Activated CD8-positive, alpha-beta T cell treated with anti-CD3 and anti-CD28 coated beads, Interleukin-2, amount 10 ng/mL, durations not matched to agents 7 days and 5 days (primary cell): ENCODE results near the gene BRD4. TPM values are rescaled to one million over a fixed set of nuclear protein-coding genes. Genes with fewer than 3 reads are reported as not detected.

Experiments
- ATAC-seq: fragments of 150-1000 bp; cut with Tn5 transposase; one replicate; pipeline ENCODE4 v1.10.0; 2021; ENCODE audit warnings: moderate library complexity
- CTCF ChIA-PET: fragments of 350-600 bp; sonication (Branson Sonifier 250); formaldehyde crosslinking; loops from one replicate; lab custom pipeline; 2021; ENCODE audit warnings: antibody characterized with exemption; lab: Charles Lee
- POLR2A ChIA-PET: fragments of 350-600 bp; sonication (Branson Sonifier 250); formaldehyde crosslinking; loops from one replicate; lab custom pipeline; 2021; ENCODE audit warnings: antibody characterized with exemption; lab: Charles Lee
- DNase-seq: peaks from one replicate; pipeline ENCODE4 v3.0.0-alpha.2; 2020
- H3K27ac Mint-ChIP-seq: one replicate; pipeline ENCODE4 v1.8.0; 2021; ENCODE audit warnings: mild to moderate bottlenecking, mixed read lengths
- H3K27me3 Mint-ChIP-seq: one replicate; pipeline ENCODE4 v1.8.0; 2021; ENCODE audit warnings: low read depth, mixed read lengths
- H3K36me3 Mint-ChIP-seq: one replicate; pipeline ENCODE4 v1.8.0; 2021; ENCODE audit warnings: low read depth, mixed read lengths
- H3K4me1 Mint-ChIP-seq: one replicate; pipeline ENCODE4 v1.8.0; 2021; ENCODE audit warnings: low read depth, mixed read lengths
- H3K4me3 Mint-ChIP-seq: one replicate; pipeline ENCODE4 v1.8.0; 2021; ENCODE audit warnings: mild to moderate bottlenecking, mixed read lengths
- H3K9me3 Mint-ChIP-seq: one replicate; pipeline ENCODE4 v1.8.0; 2022; ENCODE audit warnings: mixed read lengths; ENCODE audit not compliant: insufficient read depth
- total RNA-seq, 2 experiments: library from RNA; stranded (reverse); gene quantifications; one replicate each; pipeline ENCODE4 v1.2.3, GENCODE V29; 2021

The BRD4 gene
- total RNA-seq, 2 experiments from 2014 or later, result 102 to 108 TPM

GRCh38 chr19:15305582-15306334 lies 26.6 kb downstream of the BRD4 start:
- Mint-ChIP-seq H3K36me3 (peaks cover 5% of the 10 kb centered on the region), H3K27me3 (no peaks in the 10 kb centered on the region), H3K9me3 (no peaks in the 10 kb centered on the region), H3K4me3 (no peak overlapping the region), H3K4me1 (peaks cover 62% of the 10 kb centered on the region), H3K27ac (no peak overlapping the region)
- CTCF ChIA-PET, result interaction anchor here (0.9 to 1.5 kb wide), 3 partner anchors 8 to 19 kb away, joined by 3 to 7 read pairs (median 3); no protein-coding TSS in a partner anchor
- DNase-seq (no peak), ATAC-seq (no peak)
- POLR2A ChIA-PET, result interaction anchor here (0.8 kb wide), 1 partner anchor 11 kb away, joined by 3 read pairs; no protein-coding TSS in a partner anchor

- POLR2A ChIA-PET, result interaction anchor here (1.2 kb wide), 1 partner anchor 13 kb away, joined by 4 read pairs; no protein-coding TSS in a partner anchor
- no peaks in the 10 kb centered on the region for H3K27me3 Mint-ChIP-seq
- ATAC-seq (no peak), DNase-seq (no peak)
- no peaks in the 10 kb centered on the region for H3K9me3 Mint-ChIP-seq
- peaks cover 4% of the 10 kb centered on the region for H3K36me3 Mint-ChIP-seq
- H3K27ac Mint-ChIP-seq, result peak overlapping the region; percentile 6
- peaks cover 63% of the 10 kb centered on the region for H3K4me1 Mint-ChIP-seq
- H3K4me3 Mint-ChIP-seq, result no peak overlapping the region
- CTCF ChIA-PET, result interaction anchor here (1.4 to 2.4 kb wide), 2 partner anchors 17 to 20 kb away, joined by 4 to 5 read pairs; no protein-coding TSS in a partner anchor
These were observed 28.1 kb downstream of the BRD4 start for GRCh38 chr19:15304140-15304705.

DNA sequence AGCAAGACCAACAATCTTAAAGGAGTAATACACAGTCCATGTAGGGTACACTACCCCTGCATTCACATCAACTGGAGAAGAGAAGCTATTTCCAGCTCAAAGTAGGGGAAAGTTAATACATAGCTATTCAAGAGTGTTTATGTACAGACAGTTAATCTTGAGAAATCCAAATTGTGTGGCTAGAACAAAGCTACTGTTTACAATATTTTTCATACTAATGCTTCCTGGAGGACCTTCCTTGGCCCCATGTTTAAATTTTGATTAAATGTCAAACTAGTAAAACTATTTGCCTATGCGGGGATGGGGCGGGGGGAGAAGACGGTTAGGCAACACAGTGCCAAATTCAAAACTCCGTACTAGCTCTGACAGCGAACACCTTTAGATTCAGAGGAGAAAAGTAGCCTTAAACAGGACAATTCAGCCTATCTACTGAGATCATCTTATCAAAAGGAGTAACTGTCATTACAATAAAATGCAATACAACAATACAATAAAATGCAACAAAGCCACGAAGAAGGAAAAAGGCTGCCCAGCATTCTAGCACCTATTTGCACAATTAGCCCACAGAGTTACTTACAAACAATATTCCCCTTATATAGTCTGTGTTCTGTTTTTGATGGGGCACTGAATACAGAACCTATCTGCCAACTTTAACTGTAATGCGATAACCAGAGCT lies 29.1 kb downstream of the BRD4 start:
- DNase-seq (no peak), ATAC-seq (no peak)
- no peaks in the 10 kb centered on the region for H3K27me3 Mint-ChIP-seq
- peaks cover 4% of the 10 kb centered on the region for H3K36me3 Mint-ChIP-seq
- peaks cover 72% of the 10 kb centered on the region for H3K4me1 Mint-ChIP-seq
- H3K27ac Mint-ChIP-seq, result peak overlapping the region; percentile 3
- no peak overlapping the region for H3K4me3 Mint-ChIP-seq
- CTCF ChIA-PET, result interaction anchor here (1.4 to 2.4 kb wide), 2 partner anchors 16 to 21 kb away, joined by 4 to 5 read pairs; no protein-coding TSS in a partner anchor
- POLR2A ChIA-PET, result interaction anchor here (0.6 kb wide), 1 partner anchor 223 kb away, joined by 3 read pairs; no protein-coding TSS in a partner anchor
- H3K9me3 Mint-ChIP-seq, result no peaks in the 10 kb centered on the region

- Mint-ChIP-seq H3K27ac (peak overlapping the region; percentile 73), H3K4me1 (peaks cover 72% of the 10 kb centered on the region), H3K9me3 (no peaks in the 10 kb centered on the region), H3K27me3 (no peaks in the 10 kb centered on the region), H3K4me3 (no peak overlapping the region), H3K36me3 (peaks cover 10% of the 10 kb centered on the region)
- DNase-seq (no peak), ATAC-seq (no peak)
- CTCF ChIA-PET, result no interaction called here
- POLR2A ChIA-PET, result no interaction called here
These were observed 31.7 kb downstream of the BRD4 start for GRCh38 chr19:15300533-15301197.

DNA sequence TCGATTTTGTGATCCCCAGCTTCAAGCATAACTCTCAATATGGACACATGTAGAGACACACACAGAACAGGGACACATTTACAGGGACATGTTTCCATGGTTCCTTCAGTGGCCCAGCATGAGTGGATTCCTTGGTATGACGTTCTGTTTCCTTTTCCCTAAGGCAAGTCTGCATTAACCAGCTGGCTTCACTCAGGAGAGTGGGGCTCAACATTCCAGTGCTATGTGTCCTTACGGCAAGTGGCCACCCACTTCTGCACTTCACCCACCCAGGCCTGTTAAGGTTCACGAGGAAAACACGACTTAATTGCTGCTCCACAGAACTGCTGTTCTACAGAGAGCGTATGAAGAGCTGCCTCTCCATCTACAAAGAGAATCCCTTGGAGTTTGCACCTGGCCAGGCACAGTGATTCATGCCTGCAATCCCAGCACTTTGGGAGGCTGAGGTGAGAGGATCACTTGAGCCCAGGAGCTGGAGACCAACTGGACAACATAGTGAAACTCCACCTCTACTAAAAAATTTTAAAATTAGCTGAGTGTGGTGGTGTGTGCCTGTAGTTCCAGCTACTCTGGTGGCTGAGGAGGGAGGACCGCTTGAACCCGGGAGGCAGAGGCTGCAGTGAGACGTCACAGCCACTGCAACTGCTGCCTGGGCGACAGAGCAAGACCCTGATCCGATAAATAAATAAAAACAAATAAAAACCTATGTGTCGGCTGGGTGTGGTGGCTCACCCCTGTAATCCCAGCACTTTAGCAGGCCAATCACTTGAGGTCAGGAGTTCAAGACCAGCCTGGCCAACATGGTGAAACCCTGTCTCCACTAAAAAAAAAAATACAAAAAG lies 32.5 kb downstream of the BRD4 start:
- Mint-ChIP-seq H3K36me3 (peaks cover 16% of the 10 kb centered on the region), H3K27me3 (no peaks in the 10 kb centered on the region), H3K9me3 (no peaks in the 10 kb centered on the region), H3K4me3 (no peak overlapping the region), H3K27ac (peak overlapping the region; percentile 73), H3K4me1 (peaks cover 79% of the 10 kb centered on the region)
- ATAC-seq (no peak), DNase-seq (no peak)
- CTCF ChIA-PET, result interaction anchor here (1.2 kb wide), 1 partner anchor 119 kb away, joined by 4 read pairs; the partner anchor contains the start of gene AKAP8L
- POLR2A ChIA-PET, result no interaction called here

DNA sequence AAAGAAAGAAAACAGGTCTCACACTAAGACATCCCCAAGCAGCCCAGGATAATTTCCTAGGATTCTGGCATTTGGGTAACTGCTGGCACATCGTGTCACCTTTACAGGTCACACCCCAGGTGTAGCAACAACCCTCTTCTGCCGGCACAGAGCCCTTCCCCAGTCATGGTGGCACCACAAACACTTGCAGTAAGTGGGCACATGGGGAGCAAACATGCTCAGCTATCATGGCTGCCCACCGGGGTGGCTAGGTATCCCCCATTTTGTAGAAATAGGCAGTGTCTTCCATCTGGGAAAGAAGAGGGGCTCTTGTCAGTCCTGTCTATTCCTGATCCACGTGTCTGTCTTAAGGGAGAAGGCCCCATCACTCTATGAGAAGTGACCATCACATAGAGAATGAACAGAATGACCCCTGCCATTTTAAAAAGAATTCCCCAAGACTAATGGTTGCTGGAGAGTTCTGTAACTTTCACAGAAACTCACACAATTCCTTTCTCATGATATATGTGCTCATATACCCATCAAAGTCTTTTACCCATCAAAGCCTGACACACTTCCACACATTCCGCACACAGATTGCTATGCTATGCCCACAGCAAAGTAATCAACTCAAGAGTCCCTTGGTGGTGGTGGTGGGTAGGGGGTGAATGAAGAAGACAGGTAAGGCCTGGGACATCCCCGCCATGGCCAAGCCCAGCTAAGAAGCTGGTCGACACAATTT lies 33.3 kb downstream of the BRD4 start:
- ChIA-PET CTCF (interaction anchor here (1.2 kb wide), 1 partner anchor 120 kb away, joined by 4 read pairs; the partner anchor contains the start of gene AKAP8L), POLR2A (no interaction called here)
- Mint-ChIP-seq H3K4me3 (no peak overlapping the region), H3K4me1 (peaks cover 82% of the 10 kb centered on the region), H3K27ac (peak overlapping the region; percentile 56), H3K9me3 (no peaks in the 10 kb centered on the region), H3K36me3 (peaks cover 16% of the 10 kb centered on the region), H3K27me3 (no peaks in the 10 kb centered on the region)
- ATAC-seq (no peak), DNase-seq (no peak)

DNA sequence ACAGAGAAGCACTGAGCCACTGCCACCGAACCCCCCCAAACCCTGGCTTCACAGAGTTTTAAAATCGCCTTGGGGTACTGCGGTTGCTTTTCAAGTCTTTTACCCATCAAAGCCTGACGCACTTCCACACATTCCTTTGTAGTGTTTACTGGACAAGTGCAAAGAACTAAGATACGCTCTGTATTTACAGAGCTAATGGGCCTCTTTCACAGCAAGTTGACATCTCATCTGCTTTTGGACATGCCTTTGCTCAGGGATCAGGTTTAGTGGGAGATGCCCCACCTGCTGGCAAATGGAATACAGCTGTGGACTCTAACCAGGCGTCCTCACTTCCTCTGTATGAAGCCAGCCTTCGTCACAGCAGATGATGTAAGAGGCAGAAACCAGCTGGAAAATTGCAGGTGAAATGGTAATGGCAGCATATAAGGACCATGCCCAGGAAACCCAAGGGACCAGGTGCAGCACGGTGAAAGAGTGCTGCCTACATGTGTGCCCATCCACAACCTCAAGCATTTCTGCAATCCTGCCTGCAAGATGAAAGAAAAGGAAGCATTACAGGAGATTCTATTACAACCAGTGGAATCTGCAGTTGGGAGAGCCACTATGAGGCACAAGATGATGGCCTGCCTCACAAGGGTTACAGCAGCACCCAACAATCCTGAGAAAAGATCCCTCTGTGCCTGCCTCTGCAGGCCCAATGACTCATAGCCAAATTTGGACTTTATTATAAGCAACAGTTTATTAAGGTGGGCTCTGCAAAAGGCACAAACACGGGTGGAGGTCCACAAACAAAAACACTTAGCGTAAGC lies 34.7 kb downstream of the BRD4 start:
- Mint-ChIP-seq H3K9me3 (no peaks in the 10 kb centered on the region), H3K4me3 (peak overlapping the region; percentile 15), H3K36me3 (peaks cover 16% of the 10 kb centered on the region), H3K27ac (peak overlapping the region; percentile 56), H3K27me3 (no peaks in the 10 kb centered on the region), H3K4me1 (peaks cover 82% of the 10 kb centered on the region)
- CTCF ChIA-PET, result interaction anchor here (1.6 to 1.8 kb wide), 2 partner anchors 8 to 15 kb away, joined by 7 to 8 read pairs; no protein-coding TSS in a partner anchor
- DNase-seq (peak; percentile 40), ATAC-seq (peak; percentile 24)
- POLR2A ChIA-PET, result interaction anchor here (1.0 to 1.2 kb wide), 2 partner anchors 13 to 15 kb away, joined by 3 to 4 read pairs; no protein-coding TSS in a partner anchor

DNA sequence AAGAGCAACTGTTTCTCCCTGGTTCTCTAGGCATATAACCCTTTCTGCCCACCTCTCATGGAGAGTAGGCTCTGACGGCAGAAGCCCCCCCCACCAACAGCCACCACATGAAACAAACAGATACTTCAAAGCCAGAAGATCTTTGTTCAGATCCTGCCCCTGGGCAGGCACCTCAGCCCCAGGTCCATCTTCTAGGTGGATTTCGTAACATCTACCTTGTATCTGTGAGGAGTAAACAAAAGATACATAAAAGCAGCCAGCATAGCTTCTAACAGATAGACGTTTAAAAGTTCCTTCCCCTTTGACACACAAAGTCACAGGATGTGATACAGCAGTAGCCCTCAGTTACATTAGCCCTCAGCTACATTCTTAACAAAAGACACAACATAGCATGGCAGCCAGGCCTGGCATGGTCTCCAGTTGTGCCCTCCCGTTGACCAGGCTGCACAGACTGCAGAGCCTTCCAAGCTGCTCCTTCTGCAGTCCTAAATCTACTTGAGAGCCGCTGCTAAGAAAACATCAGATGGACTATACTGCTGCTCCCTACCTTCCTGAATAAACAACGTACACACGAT lies 35.4 kb downstream of the BRD4 start:
- H3K36me3 Mint-ChIP-seq, result peaks cover 16% of the 10 kb centered on the region
- H3K4me1 Mint-ChIP-seq, result peaks cover 82% of the 10 kb centered on the region
- no peaks in the 10 kb centered on the region for H3K9me3 Mint-ChIP-seq
- no peaks in the 10 kb centered on the region for H3K27me3 Mint-ChIP-seq
- peak overlapping the region; percentile 15 for H3K4me3 Mint-ChIP-seq
- ChIA-PET CTCF (interaction anchor here (1.6 to 1.8 kb wide), 2 partner anchors 9 to 14 kb away, joined by 7 to 8 read pairs; no protein-coding TSS in a partner anchor), POLR2A (interaction anchor here (1.0 to 1.2 kb wide), 2 partner anchors 12 to 14 kb away, joined by 3 to 4 read pairs; no protein-coding TSS in a partner anchor)
- ATAC-seq (peak; percentile 31), DNase-seq (no peak)
- peak overlapping the region; percentile 56 for H3K27ac Mint-ChIP-seq

- ATAC-seq, result no peak
- no peak overlapping the region for H3K4me3 Mint-ChIP-seq
These were observed 36.0 kb downstream of the BRD4 start for GRCh38 chr19:15296353-15296752.

More at GRCh38 chr19:15296353-15296752, 36.0 kb downstream of the BRD4 start:
- Mint-ChIP-seq H3K36me3 (peaks cover 16% of the 10 kb centered on the region), H3K9me3 (no peaks in the 10 kb centered on the region), H3K4me1 (peaks cover 86% of the 10 kb centered on the region), H3K27me3 (no peaks in the 10 kb centered on the region), H3K27ac (no peak overlapping the region)
- no peak for DNase-seq
- CTCF ChIA-PET, result interaction anchor here (1.6 to 1.8 kb wide), 2 partner anchors 9 to 14 kb away, joined by 7 to 8 read pairs; no protein-coding TSS in a partner anchor
- POLR2A ChIA-PET, result interaction anchor here (1.0 to 1.2 kb wide), 2 partner anchors 12 to 14 kb away, joined by 3 to 4 read pairs; no protein-coding TSS in a partner anchor
